Measurements from ENCODE around the gene FRMD3.
A peak's percentile ranks its signal among the peaks of the same experiment; 100 is the strongest.

Gene FRMD3

DNA sequence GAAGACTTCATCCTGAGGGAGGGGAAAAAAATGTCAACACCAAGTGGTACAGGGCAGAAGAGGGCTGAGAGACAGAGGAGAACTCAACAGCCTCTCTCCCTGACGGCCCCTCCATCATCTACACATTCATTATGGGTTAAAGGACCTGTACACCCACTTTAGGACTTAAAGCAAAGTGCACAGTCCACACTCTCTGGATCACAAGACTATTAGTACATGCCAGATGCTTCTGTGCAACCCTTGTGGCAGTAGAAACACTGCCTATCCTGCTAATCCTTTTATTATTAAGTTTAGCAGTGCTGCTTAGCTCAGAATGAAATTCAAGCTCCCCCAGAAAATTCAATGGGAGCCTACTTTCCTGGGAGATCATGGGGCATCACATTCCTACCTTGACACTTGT, 1.9 kb downstream of the FRMD3 start:
- no peak for DNase-seq
- H3K4me1 ChIP-seq = no peaks in the 10 kb centered on the region; the same call in 1 of the 2 replicates
- no peaks in the 10 kb centered on the region for H3K9me3 ChIP-seq
- H3K27me3 ChIP-seq = no peaks in the 10 kb centered on the region
- TF ChIP-seq, protein P1, sequence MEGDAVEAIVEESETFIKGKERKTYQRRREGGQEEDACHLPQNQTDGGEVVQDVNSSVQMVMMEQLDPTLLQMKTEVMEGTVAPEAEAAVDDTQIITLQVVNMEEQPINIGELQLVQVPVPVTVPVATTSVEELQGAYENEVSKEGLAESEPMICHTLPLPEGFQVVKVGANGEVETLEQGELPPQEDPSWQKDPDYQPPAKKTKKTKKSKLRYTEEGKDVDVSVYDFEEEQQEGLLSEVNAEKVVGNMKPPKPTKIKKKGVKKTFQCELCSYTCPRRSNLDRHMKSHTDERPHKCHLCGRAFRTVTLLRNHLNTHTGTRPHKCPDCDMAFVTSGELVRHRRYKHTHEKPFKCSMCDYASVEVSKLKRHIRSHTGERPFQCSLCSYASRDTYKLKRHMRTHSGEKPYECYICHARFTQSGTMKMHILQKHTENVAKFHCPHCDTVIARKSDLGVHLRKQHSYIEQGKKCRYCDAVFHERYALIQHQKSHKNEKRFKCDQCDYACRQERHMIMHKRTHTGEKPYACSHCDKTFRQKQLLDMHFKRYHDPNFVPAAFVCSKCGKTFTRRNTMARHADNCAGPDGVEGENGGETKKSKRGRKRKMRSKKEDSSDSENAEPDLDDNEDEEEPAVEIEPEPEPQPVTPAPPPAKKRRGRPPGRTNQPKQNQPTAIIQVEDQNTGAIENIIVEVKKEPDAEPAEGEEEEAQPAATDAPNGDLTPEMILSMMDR (IDR thresholded peaks at IDR 0.05; ENCODE audit: low read depth, low read length) = no peak
- H3K4me3 ChIP-seq (ENCODE audit: low read depth, low read length) = peak overlapping the region; percentile 94
- no peaks in the 10 kb centered on the region; the same call in 1 of the 2 replicates for H3K36me3 ChIP-seq

DNA sequence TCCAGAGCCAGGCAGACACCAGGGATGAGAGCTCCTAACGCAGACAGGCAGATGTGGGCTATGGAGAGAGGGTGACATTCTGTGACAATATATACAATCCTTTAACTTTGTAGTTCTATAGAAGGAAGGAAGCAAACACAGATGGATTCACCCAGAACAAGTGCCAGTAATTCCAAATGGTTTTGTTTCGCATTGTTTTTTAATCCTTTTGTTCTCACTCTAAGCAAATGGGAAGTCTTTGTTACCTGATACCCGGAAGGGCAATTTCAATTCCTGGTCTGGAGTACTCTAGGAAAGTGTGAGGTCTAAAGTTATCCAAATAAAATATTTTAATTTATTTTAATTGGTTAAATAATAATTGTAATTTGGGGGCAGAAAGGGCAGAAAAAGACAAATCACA, 2.5 kb downstream of the FRMD3 start:
- Histone ChIP-seq H3K9me3 (no peaks in the 10 kb centered on the region), H3K36me3 (no peaks in the 10 kb centered on the region; the same call in 1 of the 2 replicates), H3K4me1 (no peaks in the 10 kb centered on the region; the same call in 1 of the 2 replicates), H3K27me3 (no peaks in the 10 kb centered on the region), H3K4me3 (ENCODE audit: low read depth, low read length) (peak overlapping the region; percentile 94)
- DNase-seq = no peak
- TF ChIP-seq, protein P1 (IDR thresholded peaks at IDR 0.05; ENCODE audit: low read depth, low read length) = no peak

DNA sequence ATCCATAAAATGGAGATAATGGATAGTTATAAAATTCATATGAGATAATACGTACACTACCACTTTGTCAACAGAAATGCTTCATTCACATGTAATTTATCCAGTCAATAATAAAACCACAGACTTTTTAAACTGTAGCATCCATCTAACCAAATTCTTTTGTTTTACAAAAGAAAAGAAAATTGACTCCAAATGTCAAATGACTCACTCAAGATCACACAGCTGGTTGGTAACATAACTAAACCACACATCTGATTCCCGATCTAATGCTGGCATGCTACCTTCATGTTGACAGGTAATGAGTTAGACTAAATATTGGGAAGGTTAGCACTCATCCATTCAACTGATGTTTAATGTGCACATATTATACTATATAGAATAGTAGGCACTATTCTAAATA, 4.9 kb downstream of the FRMD3 start:
- Histone ChIP-seq H3K4me1 (no peaks in the 10 kb centered on the region; the same call in 1 of the 2 replicates), H3K27me3 (no peaks in the 10 kb centered on the region), H3K36me3 (peaks cover 2% of the 10 kb centered on the region; the same call in 1 of the 2 replicates), H3K4me3 (ENCODE audit: low read depth, low read length) (no peak overlapping the region), H3K9me3 (no peaks in the 10 kb centered on the region)
- no peak for DNase-seq
- TF ChIP-seq, protein P1 (IDR thresholded peaks at IDR 0.05; ENCODE audit: low read depth, low read length) = no peak

DNA sequence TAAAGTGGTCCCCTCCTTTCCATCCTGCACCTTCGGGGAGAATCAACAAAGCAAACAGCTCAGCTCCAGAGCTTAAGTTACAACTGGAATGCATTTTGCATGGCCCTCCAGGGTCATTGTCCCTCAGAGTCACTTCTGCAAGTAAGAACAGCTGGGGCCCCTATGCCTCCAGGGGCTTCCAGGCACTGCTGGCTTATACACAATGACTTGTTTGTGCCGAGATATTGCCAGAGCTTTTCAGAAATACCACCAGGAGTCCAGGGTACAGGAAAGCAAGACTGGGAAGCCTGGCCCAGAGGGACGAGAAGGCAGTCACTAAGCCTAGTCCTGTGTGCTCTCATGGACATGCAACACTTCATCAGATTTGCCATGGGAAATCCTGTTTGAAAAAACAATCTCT, 11.3 kb downstream of the FRMD3 start:
- Histone ChIP-seq H3K27me3 (no peaks in the 10 kb centered on the region), H3K9me3 (no peaks in the 10 kb centered on the region), H3K4me3 (ENCODE audit: low read depth, low read length) (no peak overlapping the region; the same call in 1 of the 2 replicates), H3K36me3 (peaks cover 2% of the 10 kb centered on the region), H3K4me1 (peaks cover 40% of the 10 kb centered on the region)
- TF ChIP-seq, protein P1 (IDR thresholded peaks at IDR 0.05; ENCODE audit: low read depth, low read length) = peak; percentile 34
- DNase-seq = peak; percentile 68

DNA sequence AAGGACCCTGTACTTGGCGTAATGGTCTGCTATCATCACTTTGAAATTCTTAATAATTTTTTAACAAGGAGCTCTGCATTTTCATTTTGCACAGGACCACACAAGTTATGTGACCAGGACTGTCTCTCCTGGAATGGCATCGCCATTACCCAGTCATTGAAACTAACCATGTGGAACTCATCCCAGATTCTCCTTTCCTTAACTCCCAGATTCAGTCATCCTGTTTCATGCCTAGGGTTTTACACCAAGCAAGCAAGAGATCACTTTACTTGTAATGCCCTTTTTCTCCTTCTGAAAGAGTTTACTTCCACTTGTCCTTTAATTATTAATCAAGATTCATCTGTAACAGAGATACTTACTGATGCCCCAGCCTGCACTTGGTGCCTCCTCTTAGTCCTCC, 12.0 kb downstream of the FRMD3 start:
- no peak overlapping the region for H3K4me3 ChIP-seq (ENCODE audit: low read depth, low read length)
- no peak for DNase-seq
- H3K36me3 ChIP-seq = peaks cover 2% of the 10 kb centered on the region
- H3K9me3 ChIP-seq = no peaks in the 10 kb centered on the region
- TF ChIP-seq, protein P1 (IDR thresholded peaks at IDR 0.05; ENCODE audit: low read depth, low read length) = no peak
- no peaks in the 10 kb centered on the region for H3K27me3 ChIP-seq
- peaks cover 40% of the 10 kb centered on the region for H3K4me1 ChIP-seq

DNA sequence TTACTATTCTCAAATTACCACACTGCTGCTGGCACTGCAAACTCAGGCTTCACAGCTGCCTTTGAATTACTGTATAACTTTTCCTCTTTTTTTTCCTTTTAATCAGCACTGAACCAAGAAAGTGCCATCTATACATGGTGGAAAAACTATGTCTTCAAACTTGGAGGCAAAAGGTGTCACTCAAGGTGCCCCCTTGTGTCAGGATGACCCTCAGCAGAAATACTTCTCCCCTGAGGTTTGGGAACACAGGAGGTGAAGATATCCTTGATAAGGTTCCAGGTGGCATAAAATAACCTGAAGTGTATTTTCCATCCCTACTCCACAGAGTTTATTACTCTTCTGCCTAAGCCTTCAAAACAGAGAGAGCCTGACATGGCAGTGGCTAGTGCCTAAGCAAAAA, 14.5 kb downstream of the FRMD3 start:
- no peak for DNase-seq
- TF ChIP-seq, protein P1 (IDR thresholded peaks at IDR 0.05; ENCODE audit: low read depth, low read length) = no peak
- Histone ChIP-seq H3K9me3 (no peaks in the 10 kb centered on the region), H3K36me3 (no peaks in the 10 kb centered on the region; the same call in 1 of the 2 replicates), H3K4me3 (ENCODE audit: low read depth, low read length) (no peak overlapping the region), H3K4me1 (peaks cover 40% of the 10 kb centered on the region), H3K27me3 (no peaks in the 10 kb centered on the region)

Measured in BE2C (cell line).